ENCODE data around the gene SLC39A10.
A peak's percentile ranks its signal among the peaks of the same experiment; 100 is the strongest.

The SLC39A10 gene

GRCh38 chr2:195706161-195706900 is 49.3 kb downstream of the SLC39A10 start:
- peaks cover under 1% of the 10 kb centered on the region for H3K9me3 Mint-ChIP-seq
- H3K36me3 Mint-ChIP-seq (ENCODE audit: low read depth), result peaks cover 60% of the 10 kb centered on the region
- H3K27ac Mint-ChIP-seq, result no peak overlapping the region

GRCh38 chr2:195709901-195710806 is 53.1 kb downstream of the SLC39A10 start:
- Mint-ChIP-seq H3K9me3 (no peaks in the 10 kb centered on the region), H3K27me3 (no peaks in the 10 kb centered on the region), H3K4me3 (no peak overlapping the region), H3K4me1 (ENCODE audit: low read depth) (no peaks in the 10 kb centered on the region), H3K27ac (no peak overlapping the region), H3K36me3 (ENCODE audit: low read depth) (peaks cover 70% of the 10 kb centered on the region)

More at GRCh38 chr2:195706161-195706900, 49.3 kb downstream of the SLC39A10 start:
- Mint-ChIP-seq H3K27me3 (no peaks in the 10 kb centered on the region), H3K4me3 (no peak overlapping the region), H3K4me1 (ENCODE audit: low read depth) (peaks cover 4% of the 10 kb centered on the region)

- Mint-ChIP-seq H3K4me3 (no peak overlapping the region), H3K27me3 (no peaks in the 10 kb centered on the region), H3K27ac (no peak overlapping the region), H3K36me3 (ENCODE audit: low read depth) (peaks cover 79% of the 10 kb centered on the region), H3K4me1 (ENCODE audit: low read depth) (no peaks in the 10 kb centered on the region), H3K9me3 (no peaks in the 10 kb centered on the region)
Observed at GRCh38 chr2:195711478-195711877, 54.5 kb downstream of the SLC39A10 start.

- Mint-ChIP-seq H3K4me3 (no peak overlapping the region), H3K9me3 (no peaks in the 10 kb centered on the region), H3K27me3 (no peaks in the 10 kb centered on the region), H3K27ac (no peak overlapping the region), H3K4me1 (ENCODE audit: low read depth) (no peaks in the 10 kb centered on the region), H3K36me3 (ENCODE audit: low read depth) (peaks cover 75% of the 10 kb centered on the region)
Observed at GRCh38 chr2:195716466-195716865, 59.4 kb downstream of the SLC39A10 start.

- Mint-ChIP-seq H3K27me3 (no peaks in the 10 kb centered on the region), H3K36me3 (ENCODE audit: low read depth) (peaks cover 66% of the 10 kb centered on the region), H3K27ac (no peak overlapping the region), H3K4me1 (ENCODE audit: low read depth) (no peaks in the 10 kb centered on the region), H3K9me3 (no peaks in the 10 kb centered on the region), H3K4me3 (no peak overlapping the region)
Observed at GRCh38 chr2:195721042-195721441, 64.0 kb downstream of the SLC39A10 start.

GRCh38 chr2:195722075-195722474 is 65.0 kb downstream of the SLC39A10 start:
- H3K4me3 Mint-ChIP-seq, result no peak overlapping the region
- H3K4me1 Mint-ChIP-seq (ENCODE audit: low read depth), result no peaks in the 10 kb centered on the region
- peaks cover 56% of the 10 kb centered on the region for H3K36me3 Mint-ChIP-seq (ENCODE audit: low read depth)
- H3K27me3 Mint-ChIP-seq, result no peaks in the 10 kb centered on the region
- no peak overlapping the region for H3K27ac Mint-ChIP-seq
- no peaks in the 10 kb centered on the region for H3K9me3 Mint-ChIP-seq

- Mint-ChIP-seq H3K9me3 (no peaks in the 10 kb centered on the region), H3K36me3 (ENCODE audit: low read depth) (peaks cover 55% of the 10 kb centered on the region), H3K4me3 (no peak overlapping the region), H3K27ac (no peak overlapping the region), H3K4me1 (ENCODE audit: low read depth) (no peaks in the 10 kb centered on the region), H3K27me3 (no peaks in the 10 kb centered on the region)
Observed at GRCh38 chr2:195727106-195727505, 70.1 kb downstream of the SLC39A10 start.

GRCh38 chr2:195730912-195731311 is 73.9 kb downstream of the SLC39A10 start:
- Mint-ChIP-seq H3K27ac (no peak overlapping the region), H3K4me1 (ENCODE audit: low read depth) (no peaks in the 10 kb centered on the region)

GRCh38 chr2:195732574-195732973 is 75.5 kb downstream of the SLC39A10 start:
- Mint-ChIP-seq H3K4me1 (ENCODE audit: low read depth) (no peaks in the 10 kb centered on the region), H3K36me3 (ENCODE audit: low read depth) (peaks cover 65% of the 10 kb centered on the region), H3K9me3 (no peaks in the 10 kb centered on the region), H3K27me3 (no peaks in the 10 kb centered on the region), H3K4me3 (no peak overlapping the region), H3K27ac (no peak overlapping the region)

More at GRCh38 chr2:195730912-195731311, 73.9 kb downstream of the SLC39A10 start:
- Mint-ChIP-seq H3K36me3 (ENCODE audit: low read depth) (peaks cover 61% of the 10 kb centered on the region), H3K27me3 (no peaks in the 10 kb centered on the region), H3K9me3 (no peaks in the 10 kb centered on the region), H3K4me3 (no peak overlapping the region)

GRCh38 chr2:195733831-195734230 is 76.8 kb downstream of the SLC39A10 start:
- Mint-ChIP-seq H3K9me3 (no peaks in the 10 kb centered on the region), H3K36me3 (ENCODE audit: low read depth) (peaks cover 74% of the 10 kb centered on the region), H3K27me3 (no peaks in the 10 kb centered on the region), H3K4me3 (no peak overlapping the region), H3K27ac (no peak overlapping the region), H3K4me1 (ENCODE audit: low read depth) (no peaks in the 10 kb centered on the region)

GRCh38 chr2:195734395-195734794 is 77.4 kb downstream of the SLC39A10 start:
- H3K36me3 Mint-ChIP-seq (ENCODE audit: low read depth), result peaks cover 76% of the 10 kb centered on the region
- H3K27ac Mint-ChIP-seq, result peak overlapping the region; percentile 57
- no peaks in the 10 kb centered on the region for H3K9me3 Mint-ChIP-seq
- no peaks in the 10 kb centered on the region for H3K4me1 Mint-ChIP-seq (ENCODE audit: low read depth)
- no peaks in the 10 kb centered on the region for H3K27me3 Mint-ChIP-seq
- no peak overlapping the region for H3K4me3 Mint-ChIP-seq

- Mint-ChIP-seq H3K9me3 (no peaks in the 10 kb centered on the region), H3K4me1 (ENCODE audit: low read depth) (no peaks in the 10 kb centered on the region), H3K27ac (no peak overlapping the region), H3K27me3 (no peaks in the 10 kb centered on the region), H3K36me3 (ENCODE audit: low read depth) (peaks cover 76% of the 10 kb centered on the region), H3K4me3 (no peak overlapping the region)
Observed at GRCh38 chr2:195734931-195735330, 77.9 kb downstream of the SLC39A10 start.

- no peaks in the 10 kb centered on the region for H3K9me3 Mint-ChIP-seq
- peaks cover 76% of the 10 kb centered on the region for H3K36me3 Mint-ChIP-seq (ENCODE audit: low read depth)
- H3K27me3 Mint-ChIP-seq, result no peaks in the 10 kb centered on the region
- H3K4me3 Mint-ChIP-seq, result no peak overlapping the region
- H3K4me1 Mint-ChIP-seq (ENCODE audit: low read depth), result no peaks in the 10 kb centered on the region
- H3K27ac Mint-ChIP-seq, result no peak overlapping the region
Observed at GRCh38 chr2:195735347-195735746, 78.3 kb downstream of the SLC39A10 start.

- H3K27ac Mint-ChIP-seq, result no peak overlapping the region
- peaks cover 71% of the 10 kb centered on the region for H3K36me3 Mint-ChIP-seq (ENCODE audit: low read depth)
- no peaks in the 10 kb centered on the region for H3K27me3 Mint-ChIP-seq
- no peaks in the 10 kb centered on the region for H3K4me1 Mint-ChIP-seq (ENCODE audit: low read depth)
- H3K9me3 Mint-ChIP-seq, result no peaks in the 10 kb centered on the region
- H3K4me3 Mint-ChIP-seq, result no peak overlapping the region
Observed at GRCh38 chr2:195737511-195738325, 80.7 kb downstream of the SLC39A10 start.

Measured in stimulated activated naive CD8-positive, alpha-beta T cell treated with anti-CD3 and anti-CD28 coated beads, Interleukin-15, Interleukin-2, amounts not matched to agents 100 ng/mL and 50 ng/mL, for 24 hours (primary cell).